IMR-90 (cell line): ENCODE data around the gene DCTN1. TPM values are rescaled to one million over a fixed set of nuclear protein-coding genes. Genes with fewer than 3 reads are reported as not detected.

Experiments used
- ATAC-seq: fragments of 200-7000 bp; cut with Tn5 transposase; 2 replicates; pipeline ENCODE4 v1.9.1; 2020; ENCODE audit warnings: low read depth, mild to moderate bottlenecking, moderate library complexity
- BruUV-seq: library from RNA; stranded (reverse); fragments of 400-500 nt; replicated peaks from 2 replicates; lab custom pipeline; 2021; lab: Mats Ljungman, UMichigan
- CTCF ChIA-PET: fragments of 300-600 bp; formaldehyde crosslinking; extraction: SDS; loops from one replicate; lab custom pipeline; 2021; ENCODE audit warnings: antibody characterized with exemption; lab: Yijun Ruan, JAX
- POLR2A ChIA-PET: fragments of 300-600 bp; sonication (Branson Sonifier 250); formaldehyde crosslinking; loops from one replicate; lab custom pipeline; 2022; ENCODE audit warnings: antibody characterized with exemption; ENCODE audit not compliant: unreplicated experiment; lab: Charles Lee
- DNase-seq: peaks from one replicate; pipeline ENCODE4 v3.0.0; 2013
- H2AFZ ChIP-seq: replicated peaks from 2 replicates; pipeline ENCODE3; 2013; ENCODE audit warnings: low read length, mild to moderate bottlenecking; ENCODE audit not compliant: poor library complexity
- H2AK5ac ChIP-seq: 2 replicates; pipeline ENCODE4 v1.6.1; 2013; ENCODE audit warnings: low read depth, low read length, inconsistent platforms
- H2AK9ac ChIP-seq: replicated peaks from 2 replicates; pipeline ENCODE3; 2013; ENCODE audit warnings: mild to moderate bottlenecking, low read depth, low read length, moderate library complexity; ENCODE audit not compliant: poor library complexity
- H2BK120ac ChIP-seq: 2 replicates; pipeline ENCODE4 v1.6.1; 2013; ENCODE audit warnings: low read depth, low read length, inconsistent platforms
- H2BK15ac ChIP-seq: 3 replicates; pipeline ENCODE4 v1.6.1; 2013; ENCODE audit warnings: low read depth, low read length, inconsistent platforms
- H2BK20ac ChIP-seq: 2 replicates; pipeline ENCODE4 v1.6.1; 2013; ENCODE audit warnings: low read depth, mild to moderate bottlenecking, inconsistent platforms, low read length, moderate library complexity
- H2BK5ac ChIP-seq: 2 replicates; pipeline ENCODE4 v1.6.1; 2013; ENCODE audit warnings: mild to moderate bottlenecking, low read depth, low read length, inconsistent platforms; ENCODE audit not compliant: poor library complexity, severe bottlenecking
- H3K14ac ChIP-seq: replicated peaks from 2 replicates; pipeline ENCODE4 v1.6.1; 2013; ENCODE audit warnings: low read depth, low read length, inconsistent platforms
- H3K18ac ChIP-seq: 2 replicates; pipeline ENCODE4 v1.6.1; 2013; ENCODE audit warnings: low read depth, low read length, control low read depth
- H3K23ac ChIP-seq: 2 replicates; pipeline ENCODE4 v1.6.1; 2013; ENCODE audit warnings: low read depth, low read length, inconsistent platforms
- H3K27ac ChIP-seq: 2 replicates; pipeline ENCODE4 v1.5.1; 2013; ENCODE audit warnings: mild to moderate bottlenecking, control low read depth, low read length; ENCODE audit not compliant: insufficient read depth
- H3K27me3 ChIP-seq: 2 replicates; pipeline ENCODE4 v1.6.1; 2013; ENCODE audit warnings: low read length; ENCODE audit not compliant: control insufficient read depth, insufficient read depth
- H3K36me3 ChIP-seq: 2 replicates; pipeline ENCODE4 v1.6.1; 2013; ENCODE audit warnings: low read length, mixed read lengths; ENCODE audit not compliant: control insufficient read depth, insufficient read depth
- H3K4ac ChIP-seq: 2 replicates; pipeline ENCODE4 v1.6.1; 2013; ENCODE audit warnings: low read depth, low read length, inconsistent platforms
- H3K4me1 ChIP-seq: 2 replicates; pipeline ENCODE4 v1.6.1; 2013; ENCODE audit warnings: low read length, mixed read lengths; ENCODE audit not compliant: control insufficient read depth, insufficient read depth
- H3K4me2 ChIP-seq: 2 replicates; pipeline ENCODE4 v1.6.1; 2013; ENCODE audit warnings: low read depth, mild to moderate bottlenecking, control low read depth, low read length, moderate library complexity
- H3K4me3 ChIP-seq: 2 replicates; pipeline ENCODE4 v1.5.1; 2013; ENCODE audit warnings: low read depth, mild to moderate bottlenecking, control low read depth, low read length, moderate library complexity; ENCODE audit not compliant: insufficient read depth
- H3K56ac ChIP-seq: 2 replicates; pipeline ENCODE4 v1.6.1; 2013; ENCODE audit warnings: low read length, inconsistent platforms; ENCODE audit not compliant: insufficient read depth; ENCODE audit errors: extremely low read depth
- H3K79me1 ChIP-seq, 2 experiments: 2 replicates each; pipeline ENCODE4 v1.6.1; 2013; ENCODE audit warnings: low read length in 2 of 2, inconsistent platforms in 1 of 2, low read depth in 1 of 2
- H3K9ac ChIP-seq: 2 replicates; pipeline ENCODE4 v1.6.1; 2013; ENCODE audit warnings: low read depth, low read length, control low read depth
- H3K9me1 ChIP-seq: 2 replicates; pipeline ENCODE4 v1.6.1; 2013; ENCODE audit warnings: low read length, inconsistent platforms; ENCODE audit not compliant: insufficient read depth
- H3K9me3 ChIP-seq: 2 replicates; pipeline ENCODE4 v1.6.1; 2013; ENCODE audit warnings: low read length; ENCODE audit not compliant: control insufficient read depth, insufficient read depth
- H4K20me1 ChIP-seq: 2 replicates; pipeline ENCODE4 v1.6.1; 2013; ENCODE audit warnings: low read length, inconsistent platforms; ENCODE audit not compliant: insufficient read depth
- H4K5ac ChIP-seq: 2 replicates; pipeline ENCODE4 v1.6.1; 2013; ENCODE audit warnings: mild to moderate bottlenecking, low read depth, low read length, control low read depth
- H4K8ac ChIP-seq, 2 experiments: 2 replicates each; pipeline ENCODE4 v1.6.1; 2013; ENCODE audit warnings: low read depth in 2 of 2, low read length in 2 of 2, control low read depth in 1 of 2, inconsistent platforms in 1 of 2
- H4K91ac ChIP-seq: 2 replicates; pipeline ENCODE4 v1.6.1; 2013; ENCODE audit warnings: low read depth, low read length, inconsistent platforms; ENCODE audit not compliant: insufficient read depth
- CEBPB ChIP-seq: IDR thresholded peaks from 2 replicates; pipeline ENCODE4 v1.6.1; 2012; ENCODE audit warnings: low read depth, low read length, improper control_type of control experiment
- CTCF ChIP-seq: conservative IDR thresholded peaks from 2 replicates; pipeline ENCODE4 v1.5.1; 2012; ENCODE audit warnings: mild to moderate bottlenecking, low read depth, low read length, improper control_type of control experiment
- MAZ ChIP-seq: IDR thresholded peaks from 2 replicates; pipeline ENCODE4 v1.6.1; 2012; ENCODE audit warnings: low read depth, mild to moderate bottlenecking, low read length, improper control_type of control experiment, moderate library complexity, borderline replicate concordance
- NFE2L2 ChIP-seq: fragments of 150-350 bp; IDR thresholded peaks from 2 replicates; pipeline ENCODE4 v1.6.1; 2016; ENCODE audit warnings: low read depth, mild to moderate bottlenecking, low read length
- RAD21 ChIP-seq: IDR thresholded peaks from 2 replicates; pipeline ENCODE4 v1.6.1; 2012; ENCODE audit warnings: low read length, improper control_type of control experiment
- RCOR1 ChIP-seq: IDR thresholded peaks from 2 replicates; pipeline ENCODE4 v1.6.1; 2012; ENCODE audit warnings: mild to moderate bottlenecking, low read length, improper control_type of control experiment; ENCODE audit not compliant: insufficient replicate concordance
- SMC3 ChIP-seq: fragments of 150-350 bp; IDR thresholded peaks from 2 replicates; pipeline ENCODE4 v1.6.1; 2016; ENCODE audit warnings: low read depth, mild to moderate bottlenecking, antibody characterized with exemption, low read length, moderate library complexity
- WGBS, 2 experiments: methylation state at CpG; one replicate each; pipeline versions ENCODE4 v1.1.5 to v1.1.7; 2013; ENCODE audit warnings: missing lambda C conversion rate in 2 of 2; ENCODE audit not compliant: insufficient read length in 1 of 2; ENCODE audit errors: extremely low coverage in 2 of 2; 5-methylcytosine and 5-hydroxymethylcytosine counted together
- dilution Hi-C: fragments of 300-500 bp; cut with HindIII; formaldehyde crosslinking; loops from one replicate; pipeline ENCODE4 v1.14.3; 2018; ENCODE audit warnings: low sequenced_read_pairs; ENCODE audit not compliant: unreplicated experiment
- in situ Hi-C: fragments of 300-500 bp; cut with MboI; formaldehyde crosslinking; loops from 3 replicates; pipeline ENCODE4 v1.14.3; 2019; ENCODE audit warnings: low sequenced_read_pairs, inconsistent platforms, mixed read lengths
- intact Hi-C: fragments of 100-400 bp; cut with micrococcal nuclease; formaldehyde crosslinking; loops from 2 replicates; pipeline ENCODE4 v1.10.0; 2022
- polyA plus RNA-seq, 3 experiments: library from polyadenylated mRNA; depleted of rRNA; stranded (reverse); fragments of >200 nt; gene quantifications; 2 replicates each; pipeline ENCODE4 v1.2.3, GENCODE V29; 2012; ENCODE audit warnings: low replicate concordance in 1 of 3
- total RNA-seq: library from RNA; depleted of rRNA; stranded (reverse); fragments of >200 nt; gene quantifications from 2 replicates; pipeline ENCODE4 v1.2.3, GENCODE V29; 2012

The DCTN1 gene
- total and polyA plus RNA-seq, 2 of the 4 experiments (the other 2 are of a cell fraction): 136 to 204 TPM

GRCh38 chr2:74334931-74335333 lies 45.2 kb downstream of the DCTN1 start:
- CTCF ChIA-PET: interaction anchor here (0.6 to 3.4 kb wide), 24 partner anchors 9 to 511 kb away, joined by 3 to 34 read pairs (median 5); no protein-coding TSS in a partner anchor
- DNase-seq (peak; percentile 72), ATAC-seq (peak; percentile 97)
- Histone ChIP-seq H3K4ac (no peak overlapping the region), H2BK15ac (no peak overlapping the region), H3K56ac (no peak overlapping the region), H2BK5ac (no peak overlapping the region), H3K27ac (no peak overlapping the region), H2AFZ (no peak overlapping the region), H3K18ac (no peak overlapping the region), H3K9me3 (no peaks in the 10 kb centered on the region), H4K91ac (no peak overlapping the region), H3K27me3 (peaks cover 12% of the 10 kb centered on the region), H3K9ac (no peak overlapping the region), H2AK5ac (no peak overlapping the region), H4K8ac (no peak overlapping the region), H3K79me1 (no peaks in the 10 kb centered on the region), H3K23ac (no peak overlapping the region), H3K14ac (no peak overlapping the region), H4K20me1 (no peaks in the 10 kb centered on the region), H2BK120ac (no peak overlapping the region), H3K4me1 (no peaks in the 10 kb centered on the region), H3K4me2 (no peak overlapping the region), H2BK20ac (no peak overlapping the region), H4K5ac (no peak overlapping the region), H3K36me3 (no peaks in the 10 kb centered on the region), H3K4me3 (no peak overlapping the region), H2AK9ac (no peak overlapping the region), H3K9me1 (peaks cover 1% of the 10 kb centered on the region; the same call in 1 of the 2 replicates)
- dilution Hi-C loops: no loop called here
- BruUV-seq: no TSS peak
- in situ Hi-C loops: loop anchor here (5.0 to 25.0 kb wide), 2 partner anchors 83 to 523 kb away; no protein-coding TSS in a partner anchor
- POLR2A ChIA-PET: no interaction called here
- 100% methylated on average over 1 of the region's 3 CpGs; no CpG with 5 or more reads in 1 of the 2 experiments for WGBS, 2 experiments
- TF ChIP-seq MAZ: no peak
- TF ChIP-seq CTCF: peak; percentile 86
- TF ChIP-seq SMC3: peak; percentile 67
- TF ChIP-seq CEBPB: no peak
- no peak for TF ChIP-seq RCOR1
- no peak for TF ChIP-seq NFE2L2
- TF ChIP-seq RAD21: peak; percentile 74
- intact Hi-C loops: loop anchor here (1.0 to 5.0 kb wide), 3 partner anchors 57 to 511 kb away; no protein-coding TSS in a partner anchor
